HEK293T (cell line): ENCODE measurements around the gene NUBPL.

Experiments
- BHLHE40 ChIP-seq: fragments of 450-650 bp; IDR thresholded peaks from 2 replicates; pipeline ENCODE4 v1.6.1; 2016; ENCODE audit warnings: mild to moderate bottlenecking, moderate library complexity, borderline replicate concordance
- CTBP1 ChIP-seq: fragments of 450-650 bp; IDR thresholded peaks from 2 replicates; pipeline ENCODE4 v1.6.1; 2016; ENCODE audit warnings: borderline replicate concordance
- ELF4 ChIP-seq: fragments of 450-650 bp; IDR thresholded peaks from 2 replicates; pipeline ENCODE4 v1.6.1; 2017; ENCODE audit warnings: antibody characterized with exemption
- FOXA1 ChIP-seq: fragments of 450-650 bp; IDR thresholded peaks from 2 replicates; pipeline ENCODE4 v1.6.1; 2016; ENCODE audit warnings: mild to moderate bottlenecking
- FOXK2 ChIP-seq: fragments of 450-650 bp; IDR thresholded peaks from 2 replicates; pipeline ENCODE4 v1.6.1; 2016; ENCODE audit warnings: mild to moderate bottlenecking
- FOXM1 ChIP-seq: fragments of 450-650 bp; IDR thresholded peaks from 2 replicates; pipeline ENCODE4 v1.6.1; 2017; ENCODE audit warnings: mild to moderate bottlenecking, borderline replicate concordance
- HDGF ChIP-seq: fragments of 450-650 bp; IDR thresholded peaks from 2 replicates; pipeline ENCODE4 v1.6.1; 2017; ENCODE audit warnings: antibody characterized with exemption, borderline replicate concordance
- L3MBTL2 ChIP-seq: fragments of 450-650 bp; conservative IDR thresholded peaks from 2 replicates; pipeline ENCODE4 v1.6.1; 2016; ENCODE audit warnings: mild to moderate bottlenecking
- SP1 ChIP-seq: fragments of 450-650 bp; IDR thresholded peaks from 2 replicates; pipeline ENCODE4 v1.6.1; 2017
- SUZ12 ChIP-seq: fragments of 450-650 bp; IDR thresholded peaks from 2 replicates; pipeline ENCODE4 v1.6.1; 2016; ENCODE audit warnings: mild to moderate bottlenecking
- TARDBP ChIP-seq: fragments of 450-650 bp; IDR thresholded peaks from 2 replicates; pipeline ENCODE4 v1.6.1; 2016
- ZNF384 ChIP-seq: fragments of 450-650 bp; IDR thresholded peaks from 2 replicates; pipeline ENCODE4 v1.6.1; 2016
- TF ChIP-seq, protein P1 (sequence below): fragments of 450-650 bp; IDR thresholded peaks from 2 replicates; pipeline ENCODE4 v1.6.1; 2016

- TF ChIP-seq TARDBP (no peak), BHLHE40 (no peak), CTBP1 (no peak), FOXK2 (no peak), SP1 (no peak), HDGF (no peak), SUZ12 (no peak), L3MBTL2 (no peak), ELF4 (no peak), ZNF384 (no peak), FOXM1 (no peak), FOXA1 (no peak)
- TF ChIP-seq, protein P1, sequence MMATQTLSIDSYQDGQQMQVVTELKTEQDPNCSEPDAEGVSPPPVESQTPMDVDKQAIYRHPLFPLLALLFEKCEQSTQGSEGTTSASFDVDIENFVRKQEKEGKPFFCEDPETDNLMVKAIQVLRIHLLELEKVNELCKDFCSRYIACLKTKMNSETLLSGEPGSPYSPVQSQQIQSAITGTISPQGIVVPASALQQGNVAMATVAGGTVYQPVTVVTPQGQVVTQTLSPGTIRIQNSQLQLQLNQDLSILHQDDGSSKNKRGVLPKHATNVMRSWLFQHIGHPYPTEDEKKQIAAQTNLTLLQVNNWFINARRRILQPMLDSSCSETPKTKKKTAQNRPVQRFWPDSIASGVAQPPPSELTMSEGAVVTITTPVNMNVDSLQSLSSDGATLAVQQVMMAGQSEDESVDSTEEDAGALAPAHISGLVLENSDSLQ: no peak
Observed at GRCh38 chr14:31567655-31568054, 6.5 kb downstream of the NUBPL start.
